HG02938 (cell line): ENCODE measurements around the gene CFAP58.

Experiments
- ATAC-seq: cut with Tn5 transposase; IDR thresholded peaks from one replicate; pipeline ENCODE4 v1.9.1; 2021; ENCODE audit warnings: mild to moderate bottlenecking, moderate library complexity; ENCODE audit not compliant: unreplicated experiment

Gene CFAP58

GRCh38 chr10:104321725-104322415, 31.8 kb upstream of the CFAP58 start:
- no peak for ATAC-seq

- ATAC-seq = no peak
These were observed 31.2 kb upstream of the CFAP58 start for GRCh38 chr10:104322416-104322782.

DNA sequence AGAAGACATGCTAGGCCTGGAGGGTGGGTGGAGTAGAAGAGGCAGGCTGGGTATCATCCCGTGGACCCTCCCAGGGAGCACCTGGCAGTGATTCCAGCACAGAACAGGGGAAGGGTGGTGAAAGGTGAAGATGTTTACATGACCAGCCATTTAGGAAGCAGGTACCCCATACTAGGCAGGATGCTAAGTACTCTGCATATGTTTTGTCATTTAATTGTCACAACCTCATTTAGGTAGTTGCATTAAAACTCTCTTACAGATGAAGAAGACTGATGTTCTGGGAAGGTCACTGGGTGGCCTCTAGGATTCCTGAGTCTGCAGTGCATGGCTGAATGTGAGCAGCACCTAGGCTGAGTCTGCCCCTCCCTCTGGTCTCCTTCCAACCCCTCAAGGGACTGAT, 30.5 kb upstream of the CFAP58 start:
- no peak for ATAC-seq

DNA sequence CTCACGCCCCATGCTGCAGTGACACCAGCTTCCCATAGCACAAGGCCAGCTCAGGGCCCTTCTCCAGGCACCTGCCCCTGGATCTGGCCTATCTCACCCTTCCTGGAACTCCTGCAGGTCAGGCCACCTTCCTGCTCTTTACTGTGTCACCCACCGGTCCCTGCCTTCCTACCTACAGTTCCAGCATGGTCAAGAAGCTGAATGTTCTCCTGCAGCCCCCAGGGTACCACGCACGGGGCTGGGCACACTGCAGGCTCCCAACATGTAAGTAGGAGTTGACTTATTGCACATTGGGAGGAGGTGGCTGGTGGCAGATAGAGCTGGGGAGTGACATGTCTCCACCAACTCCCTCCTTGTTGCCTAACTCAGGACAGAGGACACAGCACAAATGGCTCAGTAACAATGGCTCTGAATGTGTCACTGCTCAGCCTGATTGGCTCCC, 29.9 kb upstream of the CFAP58 start:
- ATAC-seq = no peak

GRCh38 chr10:104324221-104324686, 29.4 kb upstream of the CFAP58 start:
- ATAC-seq = no peak

DNA sequence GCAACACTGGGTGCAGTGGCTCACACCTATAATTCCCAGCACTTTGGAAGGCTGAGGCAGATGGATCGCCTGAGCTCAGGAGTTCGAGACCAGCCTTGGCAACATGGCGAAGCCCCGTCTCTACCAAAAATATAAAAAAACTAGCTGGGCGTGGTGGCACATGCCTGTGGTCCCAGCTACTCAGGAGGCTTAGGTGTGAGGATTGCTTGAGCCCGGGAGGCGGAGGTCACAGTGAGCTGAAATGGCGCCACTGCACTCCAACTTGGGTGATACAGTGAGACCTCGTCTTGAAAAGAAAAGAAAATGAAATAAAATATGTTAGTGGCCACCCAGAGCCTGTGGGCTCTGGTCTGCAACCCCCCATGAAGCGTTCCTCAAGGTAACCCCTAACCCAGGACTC, 28.7 kb upstream of the CFAP58 start:
- ATAC-seq = no peak

- no peak for ATAC-seq
These were observed 27.9 kb upstream of the CFAP58 start for GRCh38 chr10:104325436-104326435.

DNA sequence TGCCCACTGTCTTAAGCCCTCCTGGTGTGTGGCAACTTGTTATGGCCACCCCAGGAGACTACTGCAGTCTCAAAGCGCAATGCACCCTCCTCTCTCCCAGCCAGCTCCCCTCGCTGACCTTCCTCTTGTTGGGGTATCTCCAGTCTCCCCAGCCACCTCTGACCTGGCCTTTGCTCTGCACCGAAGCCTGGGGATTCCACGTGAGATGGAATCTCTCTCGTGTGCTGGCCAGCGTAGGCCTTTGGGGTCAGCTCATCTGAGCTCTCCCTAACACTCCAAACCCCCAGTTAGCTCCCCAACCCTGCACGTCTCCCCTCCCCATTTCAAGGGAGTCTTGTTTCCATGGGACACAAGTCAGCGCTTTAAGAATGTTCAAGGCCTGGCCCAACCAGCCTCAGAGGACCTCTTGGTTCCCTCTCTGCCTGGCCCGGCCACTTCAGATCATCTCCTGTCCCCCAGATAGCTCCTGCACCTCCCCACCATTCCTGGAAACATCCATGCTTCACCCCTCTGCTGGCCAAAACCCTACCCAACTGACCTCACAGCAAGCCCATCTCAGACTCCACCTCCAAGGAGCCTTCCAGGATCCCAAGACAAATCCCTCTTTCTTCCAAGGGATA, 26.5 kb upstream of the CFAP58 start:
- ATAC-seq = no peak

DNA sequence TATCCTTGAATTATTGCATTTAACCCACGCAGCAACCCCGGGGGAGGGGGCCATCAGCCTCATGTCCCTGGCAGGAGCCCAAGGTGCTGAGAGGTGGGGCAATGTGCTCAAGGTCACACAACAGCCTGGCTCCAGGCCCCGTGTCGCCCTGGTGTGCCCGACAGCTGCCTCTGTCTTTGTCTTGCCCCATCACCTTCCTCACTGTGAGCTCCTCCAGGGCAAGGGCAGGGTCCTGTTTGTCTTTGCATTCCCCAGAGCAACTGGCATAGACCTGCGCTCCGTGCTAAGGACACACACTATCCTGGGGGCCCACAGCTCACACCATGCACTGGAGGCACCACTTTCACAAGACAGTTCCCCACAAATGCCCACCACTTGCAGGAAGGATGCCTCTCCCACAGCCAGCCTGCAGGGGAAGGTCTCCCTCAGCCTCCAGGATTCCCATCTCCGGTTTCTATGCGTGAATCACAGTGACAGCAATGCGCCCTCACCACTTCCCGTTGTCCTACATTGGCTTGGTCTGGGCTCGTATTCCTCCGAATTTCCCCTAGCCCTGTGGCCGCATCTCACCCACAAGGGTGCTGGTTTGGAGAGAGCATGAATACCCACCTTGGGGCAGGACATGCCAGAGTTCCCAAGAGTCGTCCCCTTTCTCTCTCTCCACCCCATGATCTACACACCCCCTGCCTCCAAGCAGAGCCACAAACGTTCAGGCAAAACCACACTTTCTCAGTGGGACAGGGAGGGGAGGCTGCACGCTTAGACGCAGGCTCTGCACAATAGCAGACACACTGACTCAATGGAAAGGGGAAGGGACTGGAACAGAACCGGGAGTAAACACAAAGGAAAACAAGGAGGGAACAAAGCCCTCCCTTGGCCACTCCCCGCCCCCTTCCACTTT, 25.6 kb upstream of the CFAP58 start:
- no peak for ATAC-seq

DNA sequence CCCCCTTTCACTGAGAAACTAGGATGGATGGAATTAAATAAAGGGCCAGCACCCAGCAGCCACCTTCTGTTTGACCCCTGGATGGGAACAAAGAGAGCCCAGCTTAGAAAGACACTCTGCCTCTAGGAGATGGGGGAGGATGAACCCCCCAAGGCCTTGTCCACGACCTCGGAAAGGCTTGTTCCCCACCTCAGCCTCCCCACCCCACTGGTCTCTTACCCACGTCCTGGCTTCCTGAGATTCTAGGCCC, 25.1 kb upstream of the CFAP58 start:
- ATAC-seq = no peak

DNA sequence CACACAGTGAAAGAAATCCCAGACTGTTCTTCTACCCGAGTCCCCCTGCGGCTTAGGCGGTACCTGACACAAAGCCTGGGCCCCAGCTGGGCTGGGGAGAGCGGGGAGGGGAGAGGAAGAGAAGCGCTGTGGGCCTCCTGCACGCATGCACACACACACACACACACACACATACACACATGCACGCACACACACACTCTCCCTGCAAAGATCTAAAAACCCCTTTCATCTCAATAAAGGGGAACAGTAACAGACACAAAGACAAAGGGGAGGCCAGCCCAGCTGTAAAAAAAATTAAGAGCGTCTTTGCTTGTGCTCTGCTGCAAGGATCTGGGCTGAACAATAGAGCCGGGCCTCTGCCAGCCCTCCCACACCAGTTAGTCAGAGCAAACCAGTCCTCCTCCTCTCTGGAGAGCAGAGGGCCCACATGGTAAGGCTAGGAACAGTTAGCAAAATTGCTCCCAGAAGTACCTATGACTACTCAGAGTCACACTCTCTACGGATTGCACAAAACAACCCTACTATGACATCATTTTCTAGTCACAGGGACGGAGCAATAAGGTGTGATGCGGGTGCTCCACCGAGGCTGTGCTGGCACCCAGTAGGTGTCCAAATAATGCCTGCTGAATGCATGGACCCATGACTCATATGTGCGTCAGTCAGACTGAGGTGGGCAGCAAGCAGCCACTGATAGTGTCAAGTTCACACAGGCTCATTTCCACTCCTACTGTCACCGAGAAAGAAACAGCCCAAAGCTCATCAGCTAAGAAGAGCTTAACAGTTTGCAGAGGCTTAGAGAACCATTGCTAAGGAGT, 24.5 kb upstream of the CFAP58 start:
- ATAC-seq = peak; percentile 41

DNA sequence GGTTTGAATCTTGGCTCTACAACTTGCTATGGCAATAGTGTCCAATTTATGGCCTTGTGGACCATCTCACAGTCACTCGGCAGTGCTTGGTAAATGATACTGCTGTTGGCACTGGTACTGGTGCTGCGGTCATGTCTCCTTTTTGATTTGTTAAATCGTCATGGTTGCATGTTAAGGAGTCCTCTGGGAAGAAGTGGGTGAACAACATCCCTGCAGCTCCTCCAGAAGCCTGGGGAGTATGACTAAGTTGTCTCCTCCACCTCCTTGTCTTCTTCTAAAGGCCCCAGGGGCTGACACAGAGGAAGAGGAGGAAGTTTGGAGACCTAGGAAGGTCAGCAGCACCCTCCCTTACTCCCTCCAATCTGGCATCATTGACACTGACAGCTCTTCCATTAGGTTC, 23.9 kb upstream of the CFAP58 start:
- no peak for ATAC-seq

- ATAC-seq = no peak
These were observed 23.2 kb upstream of the CFAP58 start for GRCh38 chr10:104330168-104331110.

GRCh38 chr10:104331208-104331838, 22.3 kb upstream of the CFAP58 start:
- ATAC-seq = no peak

DNA sequence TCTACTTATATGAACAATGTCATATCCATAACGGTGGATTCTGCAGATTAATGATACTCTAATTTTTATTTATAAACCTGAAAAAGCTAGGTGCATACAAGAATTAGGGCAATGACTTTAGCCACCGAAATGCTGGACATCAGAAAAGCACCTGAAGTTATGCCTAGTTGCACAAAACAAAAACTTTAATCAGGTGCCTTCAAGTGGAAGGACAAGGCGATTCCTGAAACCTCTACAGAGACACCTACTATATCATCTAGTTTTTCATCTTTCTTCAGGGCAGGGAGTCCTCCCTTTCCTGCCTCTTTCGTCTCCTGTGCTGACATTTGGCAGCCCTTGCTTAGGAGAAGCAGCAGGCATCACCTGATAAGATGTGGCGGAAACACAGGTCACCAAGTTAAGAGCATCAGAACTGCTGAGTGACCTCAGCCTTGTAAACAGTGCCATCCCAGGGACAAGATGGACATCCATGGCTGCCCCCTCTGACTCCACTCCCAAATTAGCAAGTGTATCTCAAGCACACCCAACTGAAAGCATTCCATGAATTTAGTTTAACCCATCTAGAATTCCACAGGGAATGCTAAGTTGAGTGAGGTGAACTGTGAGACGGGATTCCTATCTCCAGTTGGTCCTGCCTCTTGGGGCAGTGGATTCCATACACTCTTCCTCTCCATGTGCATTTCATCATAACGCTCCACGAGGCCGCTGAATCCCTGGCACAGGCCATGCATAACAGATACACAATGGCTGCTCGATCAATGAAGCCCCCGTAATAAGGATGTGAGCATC, 21.2 kb upstream of the CFAP58 start:
- ATAC-seq = no peak

GRCh38 chr10:104333032-104333727, 20.5 kb upstream of the CFAP58 start:
- ATAC-seq = no peak
